Measurements from ENCODE around the gene FBLN1.

The FBLN1 gene

DNA sequence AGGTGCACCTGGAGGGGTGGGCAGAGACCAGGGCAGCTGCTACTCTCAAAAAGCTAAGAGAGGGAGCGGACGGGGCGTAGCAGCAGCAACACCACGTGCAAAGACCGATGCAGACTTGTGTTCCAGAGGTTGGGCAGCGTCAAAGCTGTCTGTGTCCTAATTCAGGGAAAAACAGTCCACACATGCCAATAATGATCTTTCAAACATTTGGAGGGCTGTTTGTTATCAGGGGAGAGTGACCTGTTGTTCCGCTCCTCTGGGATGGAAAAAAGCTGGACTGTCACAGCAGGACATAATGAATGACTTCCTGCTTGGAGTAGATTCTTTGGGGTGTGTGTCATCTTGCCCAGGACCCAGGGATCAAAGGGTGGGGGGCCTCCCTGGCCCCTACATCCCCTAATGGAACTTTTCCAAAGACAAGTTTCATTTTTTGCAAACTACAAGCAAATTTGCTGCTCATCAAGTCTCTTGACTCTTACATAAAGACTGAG is 6.2 kb upstream of the FBLN1 start:
- H2AFZ ChIP-seq (ENCODE audit: low read depth, low read length, severe bottlenecking) = no peak overlapping the region
- no peak overlapping the region for H3K4me2 ChIP-seq (ENCODE audit: low read depth, low read length, poor library complexity, severe bottlenecking)
- no peak overlapping the region for H3K9ac ChIP-seq (ENCODE audit: low read length)
- no peak overlapping the region for H3K4me3 ChIP-seq (ENCODE audit: insufficient read depth, low read length, poor library complexity, severe bottlenecking)
- no peaks in the 10 kb centered on the region for H3F3A ChIP-seq (ENCODE audit: insufficient read depth)
- no peaks in the 10 kb centered on the region for H3K79me2 ChIP-seq (ENCODE audit: insufficient read depth, low read length)
- no peaks in the 10 kb centered on the region for H3K27me3 ChIP-seq (ENCODE audit: low read length)
- no peaks in the 10 kb centered on the region for H3K9me2 ChIP-seq (replicated peaks; ENCODE audit: insufficient read depth, low read length)
- no peak overlapping the region for H3K27ac ChIP-seq (ENCODE audit: low read depth, low read length)
- no peaks in the 10 kb centered on the region for H3K9me3 ChIP-seq (ENCODE audit: insufficient read depth, low read length)
- TF ChIP-seq, protein P1, sequence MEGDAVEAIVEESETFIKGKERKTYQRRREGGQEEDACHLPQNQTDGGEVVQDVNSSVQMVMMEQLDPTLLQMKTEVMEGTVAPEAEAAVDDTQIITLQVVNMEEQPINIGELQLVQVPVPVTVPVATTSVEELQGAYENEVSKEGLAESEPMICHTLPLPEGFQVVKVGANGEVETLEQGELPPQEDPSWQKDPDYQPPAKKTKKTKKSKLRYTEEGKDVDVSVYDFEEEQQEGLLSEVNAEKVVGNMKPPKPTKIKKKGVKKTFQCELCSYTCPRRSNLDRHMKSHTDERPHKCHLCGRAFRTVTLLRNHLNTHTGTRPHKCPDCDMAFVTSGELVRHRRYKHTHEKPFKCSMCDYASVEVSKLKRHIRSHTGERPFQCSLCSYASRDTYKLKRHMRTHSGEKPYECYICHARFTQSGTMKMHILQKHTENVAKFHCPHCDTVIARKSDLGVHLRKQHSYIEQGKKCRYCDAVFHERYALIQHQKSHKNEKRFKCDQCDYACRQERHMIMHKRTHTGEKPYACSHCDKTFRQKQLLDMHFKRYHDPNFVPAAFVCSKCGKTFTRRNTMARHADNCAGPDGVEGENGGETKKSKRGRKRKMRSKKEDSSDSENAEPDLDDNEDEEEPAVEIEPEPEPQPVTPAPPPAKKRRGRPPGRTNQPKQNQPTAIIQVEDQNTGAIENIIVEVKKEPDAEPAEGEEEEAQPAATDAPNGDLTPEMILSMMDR (IDR thresholded peaks at IDR 0.05; ENCODE audit: insufficient read depth, low read length, poor library complexity, severe bottlenecking) = no peak
- TF ChIP-seq EZH2phosphoT487 (conservative IDR thresholded peaks at IDR 0.05; ENCODE audit: low read length) = no peak
- no peaks in the 10 kb centered on the region for H3K36me3 ChIP-seq (ENCODE audit: low read length)
- no peaks in the 10 kb centered on the region for H4K20me1 ChIP-seq (ENCODE audit: low read depth, low read length)

DNA sequence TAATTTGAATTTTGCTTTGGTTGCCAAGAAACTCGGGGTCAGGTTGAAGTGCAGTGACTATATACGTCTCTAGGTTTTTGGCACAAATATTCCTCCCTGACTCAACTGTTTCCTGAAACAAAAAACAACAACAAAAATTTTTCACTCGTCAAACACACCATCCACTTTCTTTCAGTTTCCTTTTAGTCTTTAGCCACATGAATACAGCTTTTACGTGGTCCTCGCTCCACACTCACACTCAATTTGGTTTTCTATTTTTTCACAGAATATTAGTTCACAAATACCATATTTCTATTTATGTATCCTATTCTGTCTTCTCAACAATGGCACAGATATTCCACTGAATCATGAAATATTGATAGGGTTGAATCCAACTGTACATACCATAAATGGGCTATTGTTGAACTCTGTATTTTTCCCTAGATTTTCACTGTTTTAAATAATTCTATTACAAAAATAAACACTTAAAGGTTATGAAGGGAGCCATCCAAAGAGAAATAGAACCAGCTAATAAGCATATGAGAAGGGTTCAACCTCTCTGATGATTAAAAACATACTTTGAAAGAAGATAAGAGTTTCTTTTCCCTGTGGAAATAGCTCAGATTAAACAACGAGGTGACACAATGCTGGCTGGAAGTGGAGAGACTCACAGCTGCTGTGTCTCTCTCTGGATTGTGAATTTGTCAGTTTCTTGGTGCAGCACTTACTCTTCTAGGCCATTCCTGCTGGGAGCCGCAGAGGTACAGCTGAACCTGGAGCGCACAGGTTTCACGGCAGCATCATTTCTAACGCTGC is 5.1 kb upstream of the FBLN1 start:
- H4K20me1 ChIP-seq (ENCODE audit: low read depth, low read length) = no peaks in the 10 kb centered on the region
- H3K4me3 ChIP-seq (ENCODE audit: insufficient read depth, low read length, poor library complexity, severe bottlenecking) = no peak overlapping the region
- no peak overlapping the region for H3K27ac ChIP-seq (ENCODE audit: low read depth, low read length)
- H2AFZ ChIP-seq (ENCODE audit: low read depth, low read length, severe bottlenecking) = no peak overlapping the region
- no peaks in the 10 kb centered on the region for H3K27me3 ChIP-seq (ENCODE audit: low read length)
- H3K9me2 ChIP-seq (replicated peaks; ENCODE audit: insufficient read depth, low read length) = no peaks in the 10 kb centered on the region
- H3K36me3 ChIP-seq (ENCODE audit: low read length) = no peaks in the 10 kb centered on the region
- H3F3A ChIP-seq (ENCODE audit: insufficient read depth) = no peaks in the 10 kb centered on the region
- H3K9ac ChIP-seq (ENCODE audit: low read length) = no peak overlapping the region
- H3K79me2 ChIP-seq (ENCODE audit: insufficient read depth, low read length) = no peaks in the 10 kb centered on the region
- H3K9me3 ChIP-seq (ENCODE audit: insufficient read depth, low read length) = no peaks in the 10 kb centered on the region
- no peak for TF ChIP-seq EZH2phosphoT487 (conservative IDR thresholded peaks at IDR 0.05; ENCODE audit: low read length)
- TF ChIP-seq, protein P1 (IDR thresholded peaks at IDR 0.05; ENCODE audit: insufficient read depth, low read length, poor library complexity, severe bottlenecking) = no peak
- no peak overlapping the region for H3K4me2 ChIP-seq (ENCODE audit: low read depth, low read length, poor library complexity, severe bottlenecking)

DNA sequence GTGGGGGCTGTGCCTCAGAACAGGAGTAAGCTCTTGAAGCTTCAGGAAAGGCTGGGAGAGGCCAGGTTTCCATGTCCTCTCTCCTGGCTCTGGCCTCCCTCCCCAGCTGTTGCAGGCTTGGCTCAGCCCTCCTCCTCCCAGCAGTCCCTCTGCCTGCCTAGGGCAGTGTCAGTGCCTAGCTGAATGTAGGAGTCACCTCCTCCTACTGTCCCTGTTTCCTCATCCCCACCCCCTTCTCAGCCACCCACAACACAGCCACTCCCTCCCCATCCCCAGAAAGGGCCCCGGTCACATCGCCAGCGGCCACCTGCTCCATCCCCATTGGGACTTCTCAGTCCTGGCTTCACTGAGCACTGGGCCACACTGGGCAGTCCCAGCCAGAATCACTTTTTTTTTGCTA is 2.9 kb upstream of the FBLN1 start:
- Histone ChIP-seq H3K9me2 (replicated peaks; ENCODE audit: insufficient read depth, low read length) (no peaks in the 10 kb centered on the region), H3K79me2 (ENCODE audit: insufficient read depth, low read length) (no peaks in the 10 kb centered on the region), H4K20me1 (ENCODE audit: low read depth, low read length) (no peaks in the 10 kb centered on the region), H2AFZ (ENCODE audit: low read depth, low read length, severe bottlenecking) (no peak overlapping the region), H3K27ac (ENCODE audit: low read depth, low read length) (no peak overlapping the region), H3K9me3 (ENCODE audit: insufficient read depth, low read length) (no peaks in the 10 kb centered on the region), H3K4me2 (ENCODE audit: low read depth, low read length, poor library complexity, severe bottlenecking) (no peak overlapping the region), H3K9ac (ENCODE audit: low read length) (no peak overlapping the region), H3K4me3 (ENCODE audit: insufficient read depth, low read length, poor library complexity, severe bottlenecking) (no peak overlapping the region), H3K36me3 (ENCODE audit: low read length) (no peaks in the 10 kb centered on the region), H3F3A (ENCODE audit: insufficient read depth) (no peaks in the 10 kb centered on the region), H3K27me3 (ENCODE audit: low read length) (no peaks in the 10 kb centered on the region)
- TF ChIP-seq, protein P1 (IDR thresholded peaks at IDR 0.05; ENCODE audit: insufficient read depth, low read length, poor library complexity, severe bottlenecking) = no peak
- TF ChIP-seq EZH2phosphoT487 (conservative IDR thresholded peaks at IDR 0.05; ENCODE audit: low read length) = no peak
